ENCODE results near the gene NUDT12.

NUDT12 gene

GRCh38 chr5:103562453-103563157 lies at the start of gene NUDT12:
TSS of gene NUDT12 (minus strand) at chr5:103562789. CDS start at chr5:103560248, 2,541 bp downstream.
- no peak for DNase-seq

DNA sequence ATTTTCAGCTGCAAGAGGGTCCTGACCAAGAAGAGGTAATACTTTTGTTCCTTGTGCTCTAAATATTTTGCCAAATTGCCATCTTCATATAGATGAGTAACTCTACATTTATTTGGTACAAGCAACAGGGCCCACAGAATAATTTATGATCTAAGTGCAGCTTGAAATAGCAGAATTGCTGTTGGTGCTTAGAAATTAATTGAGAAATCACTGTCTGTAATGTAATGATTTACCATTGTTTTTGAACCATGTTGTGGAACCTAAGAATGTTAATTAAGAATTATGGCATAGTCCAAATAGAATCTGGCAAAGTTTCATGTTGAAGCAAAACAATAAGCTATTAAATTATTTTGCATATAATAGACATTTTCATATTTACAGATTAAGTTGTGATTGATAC lies 44.8 kb upstream of the NUDT12 start:
- DNase-seq, result no peak

GRCh38 chr5:103605277-103605676 lies 42.7 kb upstream of the NUDT12 start:
- DNase-seq, result no peak

- DNase-seq, result no peak
Measured at GRCh38 chr5:103602438-103602837, 39.8 kb upstream of the NUDT12 start.

GRCh38 chr5:103601314-103601713 lies 38.7 kb upstream of the NUDT12 start:
- DNase-seq, result no peak

DNA sequence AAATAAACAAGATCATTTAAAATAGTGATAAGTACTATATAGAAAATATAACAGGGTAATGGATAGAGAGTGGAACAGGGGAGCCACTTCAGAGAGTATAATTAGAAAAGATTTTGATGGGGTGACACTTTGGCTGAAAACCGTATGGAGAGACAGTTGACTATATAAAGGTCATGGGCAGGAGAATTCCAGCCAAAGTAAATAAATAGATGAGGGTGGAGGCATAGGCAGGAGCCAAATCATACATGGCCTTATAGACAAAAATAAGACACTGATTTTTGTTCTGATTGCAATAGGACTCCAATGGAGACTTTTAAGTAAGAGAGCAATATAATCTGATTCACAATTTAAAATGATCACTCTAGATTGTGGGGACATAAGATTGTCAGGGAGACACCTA lies 37.5 kb upstream of the NUDT12 start:
- DNase-seq, result no peak

GRCh38 chr5:103598997-103599566 lies 36.5 kb upstream of the NUDT12 start:
- no peak for DNase-seq

DNA sequence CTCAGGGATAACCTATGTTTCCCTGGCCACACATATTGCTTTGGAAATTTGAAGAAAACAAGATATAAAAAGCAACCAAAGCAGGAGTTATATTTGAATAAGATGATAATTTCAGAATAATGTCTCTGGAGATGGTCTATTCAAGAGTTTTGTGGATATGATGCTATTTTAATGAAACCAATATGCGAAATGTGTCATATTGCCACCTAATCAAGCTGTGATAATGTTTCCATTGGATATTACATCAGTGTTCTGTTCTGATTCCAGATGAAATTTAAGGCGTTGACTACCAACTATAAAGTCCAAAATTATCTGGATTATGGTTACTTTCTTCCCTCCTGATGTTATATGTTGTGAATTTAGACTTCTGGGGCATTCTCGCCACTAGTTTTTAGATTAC lies 27.6 kb upstream of the NUDT12 start:
- no peak for DNase-seq

DNA sequence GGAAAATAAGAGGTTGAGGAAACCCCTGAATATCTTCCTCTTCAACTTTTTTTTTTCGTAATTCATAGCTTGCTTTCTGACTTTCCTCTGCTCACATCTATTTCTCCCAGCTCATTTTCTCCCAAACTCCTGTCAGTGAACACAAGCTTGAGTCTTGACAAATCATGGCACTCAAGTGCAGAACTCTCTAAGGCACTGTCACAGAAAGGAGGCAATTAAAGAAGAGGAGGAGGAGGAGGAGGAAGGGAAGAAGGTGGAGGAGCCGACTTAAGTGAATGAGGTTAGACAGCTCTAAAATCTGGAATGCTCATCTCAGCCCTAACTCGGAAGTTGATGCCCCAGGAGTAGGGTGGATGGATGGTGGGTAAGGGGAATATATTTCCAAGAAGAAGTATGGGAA lies 27.2 kb upstream of the NUDT12 start:
- DNase-seq, result no peak

- DNase-seq, result no peak
Measured at GRCh38 chr5:103589357-103589756, 26.8 kb upstream of the NUDT12 start.

DNA sequence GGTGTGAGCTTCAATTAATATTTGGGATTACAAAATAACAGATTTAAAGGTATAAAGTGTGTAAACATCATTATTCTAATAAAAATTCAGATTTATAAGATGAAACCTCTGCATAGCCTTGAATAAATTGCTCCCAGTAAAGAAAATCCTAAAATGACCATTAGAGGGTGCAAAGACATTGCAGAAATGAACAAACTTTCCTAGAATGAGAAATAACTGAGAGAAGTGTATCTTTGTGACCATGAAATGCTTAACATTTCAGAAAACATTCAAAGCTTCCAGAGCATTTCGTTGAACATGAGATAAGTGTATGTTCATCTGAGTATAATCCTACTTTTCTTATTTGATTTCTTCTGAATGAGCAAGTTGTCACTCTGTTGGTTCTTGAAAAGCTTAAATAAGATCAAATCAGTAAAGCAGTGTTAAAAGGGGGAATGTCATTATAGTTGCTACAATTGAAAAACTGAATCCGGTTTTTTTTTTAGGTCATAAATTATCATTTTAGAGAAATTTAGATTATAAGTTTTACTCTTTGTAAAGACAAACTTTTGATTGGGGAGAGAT lies 24.7 kb upstream of the NUDT12 start:
- DNase-seq, result peak; percentile 32

- DNase-seq, result peak; percentile 6
Measured at GRCh38 chr5:103582364-103582763, 19.8 kb upstream of the NUDT12 start.

GRCh38 chr5:103573411-103573810 lies 10.8 kb upstream of the NUDT12 start:
- no peak for DNase-seq

DNA sequence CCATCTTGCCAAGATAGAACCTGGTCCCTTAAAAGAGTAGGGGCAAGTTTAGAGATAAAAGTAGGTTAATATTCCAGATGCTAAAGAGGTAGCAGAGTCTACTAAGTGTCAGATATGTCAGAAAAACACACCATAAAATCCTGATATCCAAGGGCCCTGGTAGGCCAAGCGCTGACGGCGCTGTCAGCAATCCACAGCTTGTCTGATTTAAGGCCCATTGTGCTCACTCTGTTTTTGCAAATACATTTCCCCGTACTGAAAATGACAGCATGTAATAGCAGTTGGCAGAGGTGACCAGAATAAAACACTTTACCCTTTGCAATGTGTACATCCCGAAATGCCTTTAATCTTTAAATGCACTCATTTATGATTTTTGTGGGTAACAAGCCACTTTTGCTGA lies 9.9 kb upstream of the NUDT12 start:
- no peak for DNase-seq

DNA sequence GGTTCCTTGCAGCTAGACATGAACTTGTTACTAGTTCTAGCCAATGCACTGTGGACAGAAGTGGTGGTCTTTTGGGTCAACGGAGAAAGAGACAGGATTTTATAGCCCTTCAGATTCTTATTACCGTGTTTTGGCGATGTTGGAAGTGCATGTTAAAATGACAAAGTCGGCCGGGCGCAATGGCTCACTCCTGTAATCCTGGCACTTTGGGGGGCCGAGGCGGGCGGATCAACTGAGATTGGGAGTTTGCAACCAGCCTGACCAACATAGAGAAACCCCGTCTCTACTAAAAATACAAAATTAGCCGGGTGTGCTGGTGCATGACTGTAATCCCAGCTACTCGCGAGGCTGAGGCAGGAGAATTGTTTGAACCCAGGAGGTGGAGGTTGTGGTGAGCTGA lies 9.1 kb upstream of the NUDT12 start:
- DNase-seq, result no peak

- no peak for DNase-seq
Measured at GRCh38 chr5:103569313-103570060, 6.9 kb upstream of the NUDT12 start.

DNA sequence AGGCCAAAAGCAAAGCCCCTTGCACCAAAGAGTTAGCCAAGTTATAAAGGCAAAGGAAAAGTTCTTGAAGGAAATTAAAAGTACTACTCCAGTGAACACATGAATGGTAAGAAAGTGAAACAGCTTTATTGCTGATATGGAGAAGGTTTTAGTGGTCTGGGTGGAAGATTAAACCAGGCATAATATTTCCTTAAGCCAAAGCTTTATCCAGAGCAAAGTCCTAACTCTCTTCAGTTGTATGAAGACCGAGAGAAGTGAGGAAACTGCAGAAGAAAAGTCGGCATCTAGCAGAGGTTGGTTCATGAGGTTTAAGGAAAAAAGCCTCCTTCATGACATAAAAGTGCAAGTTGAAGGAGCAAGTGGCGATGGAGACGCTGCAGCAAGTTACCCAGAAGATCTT lies 3.1 kb upstream of the NUDT12 start:
- no peak for DNase-seq

DNA sequence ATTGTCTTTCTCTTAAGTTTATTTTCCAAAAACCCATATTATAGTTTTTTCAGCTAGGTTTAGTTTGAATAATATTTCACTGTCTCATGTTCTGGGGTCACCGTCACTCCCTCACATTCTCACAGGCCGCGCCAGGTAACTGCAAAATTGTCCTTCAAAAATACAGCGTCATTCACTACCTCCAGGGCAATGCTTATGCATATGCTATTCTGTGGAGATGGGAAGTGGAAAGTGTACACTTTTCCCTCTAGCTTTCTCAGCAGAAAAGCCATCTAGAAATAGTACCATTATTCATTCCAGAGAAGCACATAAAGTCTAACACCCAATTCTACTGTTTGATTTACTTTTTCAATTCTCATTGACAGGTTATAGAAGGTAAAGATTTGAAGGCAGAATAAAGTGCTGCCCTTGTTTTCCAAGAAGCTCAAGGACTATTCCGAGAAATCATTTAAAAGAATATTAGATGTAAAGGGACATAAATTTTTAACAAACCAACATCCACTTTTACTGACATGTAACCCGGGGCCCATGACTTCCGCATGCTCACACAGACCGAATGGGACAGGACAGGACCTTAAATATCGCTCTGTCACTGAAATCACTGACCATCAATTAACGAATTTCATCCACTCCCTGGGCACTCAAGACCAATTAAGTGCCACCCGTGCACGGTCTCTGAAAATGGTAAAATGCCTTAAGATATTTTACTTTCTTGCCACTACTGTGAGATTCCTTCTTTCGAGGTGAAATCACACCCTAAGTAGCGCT lies 720 bp downstream of the NUDT12 start:
- no peak for DNase-seq

- no peak for DNase-seq
Measured at GRCh38 chr5:103560826-103561225, 1.8 kb downstream of the NUDT12 start.

DNA sequence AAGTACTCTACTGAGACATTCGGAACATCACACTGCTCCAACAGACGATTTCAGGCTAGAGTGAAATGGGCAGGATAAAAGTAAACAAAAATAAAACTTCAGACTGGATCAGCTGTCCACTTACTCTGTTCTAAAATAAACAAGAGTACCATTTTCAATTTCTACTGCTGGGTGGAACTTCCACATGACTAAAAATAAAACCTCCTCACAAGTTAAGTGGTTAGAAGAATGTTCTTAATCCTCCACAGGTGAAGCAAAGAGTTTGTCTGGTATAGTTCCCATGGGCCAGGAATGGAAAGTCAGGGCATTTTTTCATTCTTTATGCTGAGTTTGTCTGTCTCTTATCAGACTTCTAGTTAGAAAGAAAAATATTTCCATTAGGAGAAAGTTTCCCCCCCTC lies 15.7 kb downstream of the NUDT12 start:
- no peak for DNase-seq

- DNase-seq, result no peak
Measured at GRCh38 chr5:103542441-103542840, 20.1 kb downstream of the NUDT12 start.

GRCh38 chr5:103541569-103541968 lies 21.0 kb downstream of the NUDT12 start:
- no peak for DNase-seq

- DNase-seq, result no peak
Measured at GRCh38 chr5:103541114-103541513, 21.5 kb downstream of the NUDT12 start.

Data from NCI-H2107 (cell line).